IMR-90 (cell line): ENCODE data around the gene SMTN. TPM values are rescaled to one million over a fixed set of nuclear protein-coding genes. Genes with fewer than 3 reads are reported as not detected.

Experiments
- ATAC-seq: fragments of 200-7000 bp; cut with Tn5 transposase; 2 replicates; pipeline ENCODE4 v1.9.1; 2020; ENCODE audit warnings: low read depth, mild to moderate bottlenecking, moderate library complexity
- BruUV-seq: library from RNA; stranded (reverse); fragments of 400-500 nt; replicated peaks from 2 replicates; lab custom pipeline; 2021; lab: Mats Ljungman, UMichigan
- CTCF ChIA-PET: fragments of 300-600 bp; formaldehyde crosslinking; extraction: SDS; loops from one replicate; lab custom pipeline; 2021; ENCODE audit warnings: antibody characterized with exemption; lab: Yijun Ruan, JAX
- POLR2A ChIA-PET: fragments of 300-600 bp; sonication (Branson Sonifier 250); formaldehyde crosslinking; loops from one replicate; lab custom pipeline; 2022; ENCODE audit warnings: antibody characterized with exemption; ENCODE audit not compliant: unreplicated experiment; lab: Charles Lee
- DNase-seq: peaks from one replicate; pipeline ENCODE4 v3.0.0; 2013
- H2AFZ ChIP-seq: replicated peaks from 2 replicates; pipeline ENCODE3; 2013; ENCODE audit warnings: low read length, mild to moderate bottlenecking; ENCODE audit not compliant: poor library complexity
- H2AK5ac ChIP-seq: 2 replicates; pipeline ENCODE4 v1.6.1; 2013; ENCODE audit warnings: low read depth, low read length, inconsistent platforms
- H2AK9ac ChIP-seq: replicated peaks from 2 replicates; pipeline ENCODE3; 2013; ENCODE audit warnings: mild to moderate bottlenecking, low read depth, low read length, moderate library complexity; ENCODE audit not compliant: poor library complexity
- H2BK120ac ChIP-seq: 2 replicates; pipeline ENCODE4 v1.6.1; 2013; ENCODE audit warnings: low read depth, low read length, inconsistent platforms
- H2BK15ac ChIP-seq: 3 replicates; pipeline ENCODE4 v1.6.1; 2013; ENCODE audit warnings: low read depth, low read length, inconsistent platforms
- H2BK20ac ChIP-seq: 2 replicates; pipeline ENCODE4 v1.6.1; 2013; ENCODE audit warnings: low read depth, mild to moderate bottlenecking, inconsistent platforms, low read length, moderate library complexity
- H2BK5ac ChIP-seq: 2 replicates; pipeline ENCODE4 v1.6.1; 2013; ENCODE audit warnings: mild to moderate bottlenecking, low read depth, low read length, inconsistent platforms; ENCODE audit not compliant: poor library complexity, severe bottlenecking
- H3K14ac ChIP-seq: replicated peaks from 2 replicates; pipeline ENCODE4 v1.6.1; 2013; ENCODE audit warnings: low read depth, low read length, inconsistent platforms
- H3K18ac ChIP-seq: 2 replicates; pipeline ENCODE4 v1.6.1; 2013; ENCODE audit warnings: low read depth, low read length, control low read depth
- H3K23ac ChIP-seq: 2 replicates; pipeline ENCODE4 v1.6.1; 2013; ENCODE audit warnings: low read depth, low read length, inconsistent platforms
- H3K27ac ChIP-seq: 2 replicates; pipeline ENCODE4 v1.5.1; 2013; ENCODE audit warnings: mild to moderate bottlenecking, control low read depth, low read length; ENCODE audit not compliant: insufficient read depth
- H3K27me3 ChIP-seq: 2 replicates; pipeline ENCODE4 v1.6.1; 2013; ENCODE audit warnings: low read length; ENCODE audit not compliant: control insufficient read depth, insufficient read depth
- H3K36me3 ChIP-seq: 2 replicates; pipeline ENCODE4 v1.6.1; 2013; ENCODE audit warnings: low read length, mixed read lengths; ENCODE audit not compliant: control insufficient read depth, insufficient read depth
- H3K4ac ChIP-seq: 2 replicates; pipeline ENCODE4 v1.6.1; 2013; ENCODE audit warnings: low read depth, low read length, inconsistent platforms
- H3K4me1 ChIP-seq: 2 replicates; pipeline ENCODE4 v1.6.1; 2013; ENCODE audit warnings: low read length, mixed read lengths; ENCODE audit not compliant: control insufficient read depth, insufficient read depth
- H3K4me2 ChIP-seq: 2 replicates; pipeline ENCODE4 v1.6.1; 2013; ENCODE audit warnings: low read depth, mild to moderate bottlenecking, control low read depth, low read length, moderate library complexity
- H3K4me3 ChIP-seq: 2 replicates; pipeline ENCODE4 v1.5.1; 2013; ENCODE audit warnings: low read depth, mild to moderate bottlenecking, control low read depth, low read length, moderate library complexity; ENCODE audit not compliant: insufficient read depth
- H3K56ac ChIP-seq: 2 replicates; pipeline ENCODE4 v1.6.1; 2013; ENCODE audit warnings: low read length, inconsistent platforms; ENCODE audit not compliant: insufficient read depth; ENCODE audit errors: extremely low read depth
- H3K79me1 ChIP-seq, 2 experiments: 2 replicates each; pipeline ENCODE4 v1.6.1; 2013; ENCODE audit warnings: low read length in 2 of 2, inconsistent platforms in 1 of 2, low read depth in 1 of 2
- H3K9ac ChIP-seq: 2 replicates; pipeline ENCODE4 v1.6.1; 2013; ENCODE audit warnings: low read depth, low read length, control low read depth
- H3K9me1 ChIP-seq: 2 replicates; pipeline ENCODE4 v1.6.1; 2013; ENCODE audit warnings: low read length, inconsistent platforms; ENCODE audit not compliant: insufficient read depth
- H3K9me3 ChIP-seq: 2 replicates; pipeline ENCODE4 v1.6.1; 2013; ENCODE audit warnings: low read length; ENCODE audit not compliant: control insufficient read depth, insufficient read depth
- H4K20me1 ChIP-seq: 2 replicates; pipeline ENCODE4 v1.6.1; 2013; ENCODE audit warnings: low read length, inconsistent platforms; ENCODE audit not compliant: insufficient read depth
- H4K5ac ChIP-seq: 2 replicates; pipeline ENCODE4 v1.6.1; 2013; ENCODE audit warnings: mild to moderate bottlenecking, low read depth, low read length, control low read depth
- H4K8ac ChIP-seq, 2 experiments: 2 replicates each; pipeline ENCODE4 v1.6.1; 2013; ENCODE audit warnings: low read depth in 2 of 2, low read length in 2 of 2, control low read depth in 1 of 2, inconsistent platforms in 1 of 2
- H4K91ac ChIP-seq: 2 replicates; pipeline ENCODE4 v1.6.1; 2013; ENCODE audit warnings: low read depth, low read length, inconsistent platforms; ENCODE audit not compliant: insufficient read depth
- BHLHE40 ChIP-seq: fragments of 150-350 bp; IDR thresholded peaks from 2 replicates; pipeline ENCODE4 v1.6.1; 2016; ENCODE audit warnings: mild to moderate bottlenecking, low read depth, low read length
- CEBPB ChIP-seq: IDR thresholded peaks from 2 replicates; pipeline ENCODE4 v1.6.1; 2012; ENCODE audit warnings: low read depth, low read length, improper control_type of control experiment
- FOS ChIP-seq: fragments of 150-350 bp; IDR thresholded peaks from 2 replicates; pipeline ENCODE4 v1.6.1; 2016; ENCODE audit warnings: low read depth, low read length
- MAFK ChIP-seq: IDR thresholded peaks from 2 replicates; pipeline ENCODE4 v1.6.1; 2012; ENCODE audit warnings: low read depth, low read length, improper control_type of control experiment
- MAZ ChIP-seq: IDR thresholded peaks from 2 replicates; pipeline ENCODE4 v1.6.1; 2012; ENCODE audit warnings: low read depth, mild to moderate bottlenecking, low read length, improper control_type of control experiment, moderate library complexity, borderline replicate concordance
- MXI1 ChIP-seq: IDR thresholded peaks from 2 replicates; pipeline ENCODE4 v1.6.1; 2012; ENCODE audit warnings: low read depth, mild to moderate bottlenecking, low read length, moderate library complexity, borderline replicate concordance
- NFE2L2 ChIP-seq: fragments of 150-350 bp; IDR thresholded peaks from 2 replicates; pipeline ENCODE4 v1.6.1; 2016; ENCODE audit warnings: low read depth, mild to moderate bottlenecking, low read length
- POLR2A ChIP-seq: IDR thresholded peaks from 2 replicates; pipeline ENCODE4 v1.6.1; 2012; ENCODE audit warnings: mild to moderate bottlenecking, low read depth, low read length
- RCOR1 ChIP-seq: IDR thresholded peaks from 2 replicates; pipeline ENCODE4 v1.6.1; 2012; ENCODE audit warnings: mild to moderate bottlenecking, low read length, improper control_type of control experiment; ENCODE audit not compliant: insufficient replicate concordance
- SMC3 ChIP-seq: fragments of 150-350 bp; IDR thresholded peaks from 2 replicates; pipeline ENCODE4 v1.6.1; 2016; ENCODE audit warnings: low read depth, mild to moderate bottlenecking, antibody characterized with exemption, low read length, moderate library complexity
- WGBS, 2 experiments: methylation state at CpG; one replicate each; pipeline versions ENCODE4 v1.1.5 to v1.1.7; 2013; ENCODE audit warnings: missing lambda C conversion rate in 2 of 2; ENCODE audit not compliant: insufficient read length in 1 of 2; ENCODE audit errors: extremely low coverage in 2 of 2; 5-methylcytosine and 5-hydroxymethylcytosine counted together
- dilution Hi-C: fragments of 300-500 bp; cut with HindIII; formaldehyde crosslinking; loops from one replicate; pipeline ENCODE4 v1.14.3; 2018; ENCODE audit warnings: low sequenced_read_pairs; ENCODE audit not compliant: unreplicated experiment
- in situ Hi-C: fragments of 300-500 bp; cut with MboI; formaldehyde crosslinking; loops from 3 replicates; pipeline ENCODE4 v1.14.3; 2019; ENCODE audit warnings: low sequenced_read_pairs, inconsistent platforms, mixed read lengths
- intact Hi-C: fragments of 100-400 bp; cut with micrococcal nuclease; formaldehyde crosslinking; loops from 2 replicates; pipeline ENCODE4 v1.10.0; 2022
- polyA plus RNA-seq, 3 experiments: library from polyadenylated mRNA; depleted of rRNA; stranded (reverse); fragments of >200 nt; gene quantifications; 2 replicates each; pipeline ENCODE4 v1.2.3, GENCODE V29; 2012; ENCODE audit warnings: low replicate concordance in 1 of 3
- total RNA-seq: library from RNA; depleted of rRNA; stranded (reverse); fragments of >200 nt; gene quantifications from 2 replicates; pipeline ENCODE4 v1.2.3, GENCODE V29; 2012
- TF ChIP-seq, protein P1 (sequence below): fragments of 150-350 bp; IDR thresholded peaks from 2 replicates; pipeline ENCODE4 v1.6.1; 2016; ENCODE audit warnings: low read depth, mild to moderate bottlenecking, low read length, moderate library complexity, borderline replicate concordance
- TF ChIP-seq, protein P2 (sequence below): conservative IDR thresholded peaks from 2 replicates; pipeline ENCODE4 v1.5.1; 2012; ENCODE audit warnings: mild to moderate bottlenecking, low read depth, low read length, improper control_type of control experiment

Gene SMTN
- total and polyA plus RNA-seq, 2 of the 4 experiments (the other 2 are of a cell fraction): 53.6 to 63.7 TPM

DNA sequence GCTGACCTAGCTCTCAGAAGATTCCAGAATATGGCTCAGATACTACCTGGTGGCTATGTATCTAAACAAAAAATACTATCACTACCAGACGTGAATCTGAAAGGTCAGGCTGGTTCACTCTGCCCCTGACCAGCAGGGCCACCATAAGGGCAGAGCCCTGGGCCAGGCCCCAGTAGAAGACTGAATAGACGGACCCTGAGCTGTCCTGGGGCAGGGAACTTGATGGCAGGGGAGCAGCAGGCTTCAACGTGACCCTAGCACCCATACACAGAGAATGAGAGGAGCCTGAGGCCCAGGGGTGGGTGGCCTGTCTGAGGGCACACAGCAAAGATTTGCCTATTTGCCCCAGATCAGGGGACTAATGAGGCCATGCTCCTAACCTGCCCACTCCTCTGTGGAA, 72.2 kb downstream of the SMTN start:
- Histone ChIP-seq H3K36me3 (no peaks in the 10 kb centered on the region), H3K4me2 (no peak overlapping the region), H3K56ac (no peak overlapping the region), H3K9me1 (peaks cover 15% of the 10 kb centered on the region), H3K79me1 (0 out of 4 replicates have a peak, but pooled peaks cover 0 to 10% of the 10 kb centered on the region in 2 experiments), H2BK120ac (peak overlapping the region; percentile 17; the same call in 1 of the 2 replicates), H2BK15ac (peak overlapping the region; percentile 93; the same call in 2 of the 3 replicates), H3K23ac (no peak overlapping the region), H4K20me1 (no peaks in the 10 kb centered on the region), H3K4ac (peak overlapping the region; percentile 75), H2AFZ (no peak overlapping the region), H3K27me3 (no peaks in the 10 kb centered on the region), H2AK9ac (no peak overlapping the region), H3K9me3 (no peaks in the 10 kb centered on the region), H3K27ac (no peak overlapping the region), H4K91ac (peak overlapping the region; percentile 10; the same call in 1 of the 2 replicates), H2AK5ac (peak overlapping the region; percentile 84), H4K5ac (0 out of 2 replicates have a peak overlapping the region, but pooled peaks have one; percentile 79), H3K18ac (no peak overlapping the region), H4K8ac (peak overlapping the region; percentile 30 to 41; a peak in 1 of 4 replicates), H2BK20ac (peak overlapping the region; percentile 57; the same call in 1 of the 2 replicates), H3K9ac (no peak overlapping the region), H3K4me3 (no peak overlapping the region), H3K4me1 (peaks cover 18% of the 10 kb centered on the region), H3K14ac (no peak overlapping the region), H2BK5ac (no peak overlapping the region)
- ATAC-seq (no peak), DNase-seq (no peak)
- WGBS, 2 experiments: no CpG with 5 or more reads among the region's 3 CpGs
- ChIA-PET CTCF (no interaction called here), POLR2A (interaction anchor here (0.6 kb wide), 1 partner anchor 66 kb away, joined by 9 read pairs; no protein-coding TSS in a partner anchor)
- intact Hi-C loops: no loop called here
- no TSS peak for BruUV-seq
- dilution Hi-C loops: no loop called here
- TF ChIP-seq MXI1: no peak
- no peak for TF ChIP-seq RCOR1
- TF ChIP-seq, protein P1, sequence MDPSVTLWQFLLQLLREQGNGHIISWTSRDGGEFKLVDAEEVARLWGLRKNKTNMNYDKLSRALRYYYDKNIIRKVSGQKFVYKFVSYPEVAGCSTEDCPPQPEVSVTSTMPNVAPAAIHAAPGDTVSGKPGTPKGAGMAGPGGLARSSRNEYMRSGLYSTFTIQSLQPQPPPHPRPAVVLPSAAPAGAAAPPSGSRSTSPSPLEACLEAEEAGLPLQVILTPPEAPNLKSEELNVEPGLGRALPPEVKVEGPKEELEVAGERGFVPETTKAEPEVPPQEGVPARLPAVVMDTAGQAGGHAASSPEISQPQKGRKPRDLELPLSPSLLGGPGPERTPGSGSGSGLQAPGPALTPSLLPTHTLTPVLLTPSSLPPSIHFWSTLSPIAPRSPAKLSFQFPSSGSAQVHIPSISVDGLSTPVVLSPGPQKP: no peak
- TF ChIP-seq CEBPB: no peak
- TF ChIP-seq, protein P2, sequence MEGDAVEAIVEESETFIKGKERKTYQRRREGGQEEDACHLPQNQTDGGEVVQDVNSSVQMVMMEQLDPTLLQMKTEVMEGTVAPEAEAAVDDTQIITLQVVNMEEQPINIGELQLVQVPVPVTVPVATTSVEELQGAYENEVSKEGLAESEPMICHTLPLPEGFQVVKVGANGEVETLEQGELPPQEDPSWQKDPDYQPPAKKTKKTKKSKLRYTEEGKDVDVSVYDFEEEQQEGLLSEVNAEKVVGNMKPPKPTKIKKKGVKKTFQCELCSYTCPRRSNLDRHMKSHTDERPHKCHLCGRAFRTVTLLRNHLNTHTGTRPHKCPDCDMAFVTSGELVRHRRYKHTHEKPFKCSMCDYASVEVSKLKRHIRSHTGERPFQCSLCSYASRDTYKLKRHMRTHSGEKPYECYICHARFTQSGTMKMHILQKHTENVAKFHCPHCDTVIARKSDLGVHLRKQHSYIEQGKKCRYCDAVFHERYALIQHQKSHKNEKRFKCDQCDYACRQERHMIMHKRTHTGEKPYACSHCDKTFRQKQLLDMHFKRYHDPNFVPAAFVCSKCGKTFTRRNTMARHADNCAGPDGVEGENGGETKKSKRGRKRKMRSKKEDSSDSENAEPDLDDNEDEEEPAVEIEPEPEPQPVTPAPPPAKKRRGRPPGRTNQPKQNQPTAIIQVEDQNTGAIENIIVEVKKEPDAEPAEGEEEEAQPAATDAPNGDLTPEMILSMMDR: no peak
- TF ChIP-seq SMC3: no peak
- TF ChIP-seq FOS: no peak
- TF ChIP-seq BHLHE40: no peak
- no peak for TF ChIP-seq MAZ
- no peak for TF ChIP-seq NFE2L2
- no peak for TF ChIP-seq MAFK
- TF ChIP-seq POLR2A: no peak
- in situ Hi-C loops: no loop called here
